Thoracic aorta (tissue), 2 donors: ENCODE results near the gene MAP1LC3A. TPM values are rescaled to one million over a fixed set of nuclear protein-coding genes. Genes with fewer than 3 reads are reported as not detected.

ENCODE experiments used
- ATAC-seq: fragments of 150-250 bp; one replicate; pipeline ENCODE4 v1.8.0; 2017; ENCODE audit warnings: low read depth; ENCODE audit not compliant: insufficient number of reproducible peaks, low FRiP score
- DNase-seq: peaks from one replicate; pipeline ENCODE4 v3.0.0-alpha.2; 2020; ENCODE audit warnings: low spot score
- H3K27ac ChIP-seq, 2 donors: fragments of 200-600 bp; sonication (generic); 1 replicate in 1 of 2; 2 replicates in 1 of 2; pipeline ENCODE4 v1.5.1; 2016; ENCODE audit warnings: mild to moderate bottlenecking in 2 of 2, moderate library complexity in 2 of 2
- H3K27me3 ChIP-seq: fragments of 200-600 bp; sonication (generic); replicated peaks from 2 replicates; pipeline ENCODE4 v1.6.0; 2016; ENCODE audit warnings: mild to moderate bottlenecking; ENCODE audit not compliant: insufficient read depth
- H3K36me3 ChIP-seq: fragments of 200-600 bp; sonication (generic); one replicate; pipeline ENCODE4 v1.5.1; 2016
- H3K4me1 ChIP-seq, 2 donors: fragments of 200-600 bp; sonication (generic); 1 replicate in 1 of 2; 2 replicates in 1 of 2; pipeline versions ENCODE4 v1.5.1 to v1.6.0; 2016; ENCODE audit warnings: low read depth in 2 of 2, mild to moderate bottlenecking in 1 of 2; ENCODE audit not compliant: control insufficient read depth in 1 of 2
- H3K4me3 ChIP-seq: fragments of 200-600 bp; sonication (generic); 2 replicates; pipeline ENCODE4 v1.5.1; 2016; ENCODE audit warnings: mild to moderate bottlenecking
- H3K9me3 ChIP-seq: fragments of 200-600 bp; sonication (generic); 2 replicates; pipeline ENCODE4 v1.5.1; 2016
- CTCF ChIP-seq: fragments of 200-600 bp; sonication (generic); IDR thresholded peaks from one replicate; pipeline ENCODE4 v1.5.1; 2019; ENCODE audit warnings: antibody characterized with exemption
- total RNA-seq, 2 donors: library from RNA; depleted of rRNA; stranded (reverse); fragments of >200 nt; gene quantifications; one replicate each; pipeline versions ENCODE4 v1.1.0 to v1.2.3, GENCODE V29; 2016

The MAP1LC3A gene
- total RNA-seq, 2 donors from 2014 or later = 39.2 to 79.6 TPM

GRCh38 chr20:34574861-34575260 is 16.3 kb downstream of the MAP1LC3A start:
- Histone ChIP-seq H3K36me3 (peaks cover 13% of the 10 kb centered on the region), H3K4me1 (no peaks in the 10 kb centered on the region), H3K9me3 (no peaks in the 10 kb centered on the region), H3K27me3 (no peaks in the 10 kb centered on the region), H3K4me3 (no peak overlapping the region), H3K27ac (no peak overlapping the region)
- ATAC-seq (no peak), DNase-seq (no peak)
- no peak for TF ChIP-seq CTCF

- Histone ChIP-seq H3K4me3 (no peak overlapping the region), H3K4me1 (no peaks in the 10 kb centered on the region), H3K36me3 (peaks cover 13% of the 10 kb centered on the region), H3K27ac (no peak overlapping the region), H3K9me3 (no peaks in the 10 kb centered on the region), H3K27me3 (no peaks in the 10 kb centered on the region)
- no peak for TF ChIP-seq CTCF
- DNase-seq (no peak), ATAC-seq (no peak)
These were observed 16.8 kb downstream of the MAP1LC3A start for GRCh38 chr20:34575271-34575670.

GRCh38 chr20:34575756-34576155 is 17.2 kb downstream of the MAP1LC3A start:
- no peak for ATAC-seq
- no peak for TF ChIP-seq CTCF
- no peaks in the 10 kb centered on the region for H3K4me1 ChIP-seq
- no peak for DNase-seq
- no peaks in the 10 kb centered on the region for H3K9me3 ChIP-seq
- peaks cover 13% of the 10 kb centered on the region for H3K36me3 ChIP-seq
- no peaks in the 10 kb centered on the region for H3K27me3 ChIP-seq
- H3K27ac ChIP-seq = no peak overlapping the region
- H3K4me3 ChIP-seq = no peak overlapping the region

- H3K4me3 ChIP-seq = no peak overlapping the region
- H3K9me3 ChIP-seq = no peaks in the 10 kb centered on the region
- peaks cover 13% of the 10 kb centered on the region for H3K36me3 ChIP-seq
- DNase-seq = no peak
- H3K27ac ChIP-seq = no peak overlapping the region
- ATAC-seq = no peak
- H3K27me3 ChIP-seq = no peaks in the 10 kb centered on the region
- H3K4me1 ChIP-seq = peaks cover 6 to 11% of the 10 kb centered on the region in 2 donors
- TF ChIP-seq CTCF = no peak
These were observed 18.5 kb downstream of the MAP1LC3A start for GRCh38 chr20:34577061-34577460.

- Histone ChIP-seq H3K9me3 (no peaks in the 10 kb centered on the region), H3K4me1 (peaks cover 7 to 15% of the 10 kb centered on the region in 2 donors), H3K36me3 (peaks cover 13% of the 10 kb centered on the region), H3K4me3 (no peak overlapping the region), H3K27ac (no peak overlapping the region), H3K27me3 (no peaks in the 10 kb centered on the region)
- DNase-seq = no peak
- no peak for ATAC-seq
- no peak for TF ChIP-seq CTCF
These were observed 19.5 kb downstream of the MAP1LC3A start for GRCh38 chr20:34578025-34578424.
